Activated B cell treated with CpG ODN at 0.5 μM for 24 hours (primary cell): ENCODE data around the gene NDUFB8. TPM values are rescaled to one million over a fixed set of nuclear protein-coding genes. Genes with fewer than 3 reads are reported as not detected.

Experiments used
- ATAC-seq: fragments of 200-7000 bp; cut with Tn5 transposase; one replicate; pipeline ENCODE4 v1.10.0; 2021; ENCODE audit warnings: low read depth, mild to moderate bottlenecking, moderate library complexity
- CTCF ChIA-PET: fragments of 350-600 bp; sonication (Branson Sonifier 250); formaldehyde crosslinking; loops from one replicate; lab custom pipeline; 2021; ENCODE audit warnings: antibody characterized with exemption; lab: Charles Lee
- POLR2A ChIA-PET: fragments of 350-600 bp; sonication (Branson Sonifier 250); formaldehyde crosslinking; loops from one replicate; lab custom pipeline; 2021; ENCODE audit warnings: antibody characterized with exemption; lab: Charles Lee
- DNase-seq: peaks from one replicate; pipeline ENCODE4 v3.0.0; 2022
- H3K27ac Mint-ChIP-seq: one replicate; pipeline ENCODE4 v1.8.0; 2020; ENCODE audit warnings: mixed read lengths
- H3K27me3 Mint-ChIP-seq: one replicate; pipeline ENCODE4 v1.8.0; 2021; ENCODE audit warnings: mixed read lengths
- H3K36me3 Mint-ChIP-seq: one replicate; pipeline ENCODE4 v1.8.0; 2021; ENCODE audit warnings: low read depth, mixed read lengths
- H3K4me1 Mint-ChIP-seq: one replicate; pipeline ENCODE4 v1.8.0; 2021; ENCODE audit warnings: mixed read lengths
- H3K4me3 Mint-ChIP-seq: one replicate; pipeline ENCODE4 v1.8.0; 2020; ENCODE audit warnings: mild to moderate bottlenecking, mixed read lengths
- H3K9me3 Mint-ChIP-seq: one replicate; pipeline ENCODE4 v1.8.0; 2020; ENCODE audit warnings: mixed read lengths
- intact Hi-C: fragments of 100-400 bp; cut with micrococcal nuclease; formaldehyde crosslinking; loops from one replicate; pipeline ENCODE4 v1.15.1; 2024
- total RNA-seq: library from RNA; stranded (reverse); gene quantifications from 2 replicates; pipeline ENCODE4 v1.2.3, GENCODE V29; 2022
- TF ChIP-seq, protein P1 (sequence below): fragments of 200-600 bp; IDR thresholded peaks from one replicate; pipeline ENCODE4 v1.8.0; 2022; ENCODE audit warnings: antibody characterized with exemption, mild to moderate bottlenecking

The NDUFB8 gene
- total RNA-seq, 1 donor from 2014 or later = 191 TPM

DNA sequence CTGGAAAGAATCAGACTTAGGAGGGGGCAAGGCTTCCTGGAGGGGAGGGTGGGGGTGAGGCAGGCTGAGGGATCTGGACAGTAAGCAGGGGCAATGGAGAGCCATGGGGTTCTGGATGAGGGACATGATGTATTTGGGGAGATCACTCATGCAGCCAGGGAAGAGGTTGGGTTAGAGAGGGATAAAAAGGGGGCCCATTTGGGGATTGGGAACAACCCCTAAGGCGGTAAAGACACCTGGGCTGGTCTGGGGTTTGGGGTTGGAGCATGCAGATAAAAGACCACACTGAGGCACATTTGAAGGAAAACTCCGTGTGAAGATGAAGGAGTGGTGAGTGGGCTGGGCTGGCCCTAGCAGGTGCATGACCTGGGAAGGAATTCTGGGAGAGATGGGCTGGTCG is 36.9 kb upstream of the NDUFB8 start:
- TF ChIP-seq, protein P1, sequence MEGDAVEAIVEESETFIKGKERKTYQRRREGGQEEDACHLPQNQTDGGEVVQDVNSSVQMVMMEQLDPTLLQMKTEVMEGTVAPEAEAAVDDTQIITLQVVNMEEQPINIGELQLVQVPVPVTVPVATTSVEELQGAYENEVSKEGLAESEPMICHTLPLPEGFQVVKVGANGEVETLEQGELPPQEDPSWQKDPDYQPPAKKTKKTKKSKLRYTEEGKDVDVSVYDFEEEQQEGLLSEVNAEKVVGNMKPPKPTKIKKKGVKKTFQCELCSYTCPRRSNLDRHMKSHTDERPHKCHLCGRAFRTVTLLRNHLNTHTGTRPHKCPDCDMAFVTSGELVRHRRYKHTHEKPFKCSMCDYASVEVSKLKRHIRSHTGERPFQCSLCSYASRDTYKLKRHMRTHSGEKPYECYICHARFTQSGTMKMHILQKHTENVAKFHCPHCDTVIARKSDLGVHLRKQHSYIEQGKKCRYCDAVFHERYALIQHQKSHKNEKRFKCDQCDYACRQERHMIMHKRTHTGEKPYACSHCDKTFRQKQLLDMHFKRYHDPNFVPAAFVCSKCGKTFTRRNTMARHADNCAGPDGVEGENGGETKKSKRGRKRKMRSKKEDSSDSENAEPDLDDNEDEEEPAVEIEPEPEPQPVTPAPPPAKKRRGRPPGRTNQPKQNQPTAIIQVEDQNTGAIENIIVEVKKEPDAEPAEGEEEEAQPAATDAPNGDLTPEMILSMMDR = no peak
- no peaks in the 10 kb centered on the region for H3K36me3 Mint-ChIP-seq
- no peak overlapping the region for H3K4me3 Mint-ChIP-seq
- ChIA-PET POLR2A (interaction anchor here (0.7 kb wide), 1 partner anchor 494 kb away, joined by 4 read pairs; no protein-coding TSS in a partner anchor), CTCF (no interaction called here)
- intact Hi-C loops = no loop called here
- H3K9me3 Mint-ChIP-seq = no peaks in the 10 kb centered on the region
- H3K27ac Mint-ChIP-seq = no peak overlapping the region
- peaks cover 10% of the 10 kb centered on the region for H3K4me1 Mint-ChIP-seq
- ATAC-seq (no peak), DNase-seq (no peak)
- peaks cover 52% of the 10 kb centered on the region for H3K27me3 Mint-ChIP-seq

DNA sequence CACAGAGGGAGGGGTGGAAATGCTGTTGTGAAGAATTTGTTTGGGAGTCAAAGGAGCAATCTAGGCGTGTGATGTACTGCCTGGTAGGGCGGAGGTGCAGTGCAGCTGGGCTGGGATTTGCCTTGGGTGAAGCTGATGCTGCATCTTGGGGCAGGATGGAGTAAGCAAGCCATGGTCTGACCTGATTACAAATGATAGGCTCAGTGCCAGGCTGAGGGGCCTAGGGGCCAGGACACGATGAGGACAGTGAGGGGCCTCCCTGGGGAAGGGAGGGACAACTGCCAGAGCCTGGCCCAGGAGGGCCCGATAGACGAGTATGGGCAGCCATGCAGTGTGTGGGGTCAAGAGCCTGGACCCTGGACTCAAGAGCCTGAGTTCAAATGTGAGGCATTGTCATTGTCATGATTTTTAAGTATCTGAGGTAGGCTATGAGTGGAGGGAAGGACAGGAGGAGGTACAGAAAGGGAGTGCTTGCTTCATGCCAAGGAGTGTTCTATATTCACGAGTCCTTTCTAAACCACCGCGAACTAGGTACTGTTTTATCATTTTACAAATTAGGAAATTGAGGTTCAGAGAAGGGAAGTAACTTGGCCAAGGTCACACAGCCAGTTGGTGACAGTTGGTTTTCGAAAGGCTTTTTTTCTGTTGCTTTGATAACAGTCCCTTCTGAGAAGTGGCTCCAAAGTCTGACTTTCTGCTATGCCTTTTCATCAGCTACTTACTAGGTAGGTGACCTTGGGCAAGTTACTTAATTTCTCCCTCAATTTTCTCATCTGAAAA is 35.7 kb upstream of the NDUFB8 start:
- ChIA-PET CTCF (no interaction called here), POLR2A (no interaction called here)

DNA sequence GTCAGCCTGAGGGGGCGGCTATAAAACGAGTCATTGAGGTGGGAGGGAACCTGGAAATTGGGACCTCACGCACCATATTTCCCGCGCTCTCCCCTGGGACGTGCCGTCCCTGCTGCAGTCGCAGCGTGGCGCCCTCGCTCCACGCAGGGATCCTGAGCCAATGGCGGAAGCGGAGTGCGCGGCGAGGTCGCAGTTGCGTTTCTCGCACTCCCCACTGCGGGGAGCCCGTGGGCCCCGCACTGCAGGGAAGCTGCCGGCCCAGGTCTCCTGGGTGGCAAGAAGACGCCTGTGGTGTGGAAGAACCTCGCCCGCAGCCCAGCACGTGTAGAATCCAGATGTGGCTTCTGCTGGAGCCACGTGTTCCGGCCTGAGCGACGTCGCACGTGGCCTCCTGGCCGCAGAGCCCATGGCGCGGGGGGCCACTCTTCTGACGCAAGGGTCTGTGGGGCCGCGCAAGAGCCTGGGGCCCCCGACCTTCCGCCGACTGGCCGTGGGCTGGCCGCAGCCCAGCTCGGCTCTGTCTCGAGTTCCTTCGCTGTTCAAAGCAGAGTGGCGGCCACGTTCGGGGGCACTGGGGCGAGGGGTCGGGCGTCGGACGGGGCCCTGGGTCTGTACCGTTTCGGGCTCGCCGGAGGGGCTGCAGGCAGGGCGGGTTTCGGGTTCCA is 32.5 kb upstream of the NDUFB8 start:
- H3K27ac Mint-ChIP-seq = no peak overlapping the region
- ChIA-PET CTCF (interaction anchor here (0.7 to 1.7 kb wide), 3 partner anchors 9 to 316 kb away, joined by 4 to 6 read pairs (median 4); no protein-coding TSS in a partner anchor), POLR2A (no interaction called here)
- peaks cover 45% of the 10 kb centered on the region for H3K27me3 Mint-ChIP-seq
- ATAC-seq (peak; percentile 98), DNase-seq (peak; percentile 62)
- H3K4me3 Mint-ChIP-seq = peak overlapping the region; percentile 20
- peaks cover 6% of the 10 kb centered on the region for H3K36me3 Mint-ChIP-seq
- peaks cover 15% of the 10 kb centered on the region for H3K4me1 Mint-ChIP-seq
- H3K9me3 Mint-ChIP-seq = no peaks in the 10 kb centered on the region
- TF ChIP-seq, protein P1 = no peak
- intact Hi-C loops = loop anchor here (1.0 to 5.0 kb wide), 6 partner anchors 181 to 452 kb away; partner anchors contain the start of gene LZTS2

More for the DNA sequence above, 35.7 kb upstream of the NDUFB8 start:
- intact Hi-C loops = no loop called here
- no peak for DNase-seq
- no peak overlapping the region for H3K27ac Mint-ChIP-seq
- TF ChIP-seq, protein P1 = no peak
- ATAC-seq = no peak
- no peak overlapping the region for H3K4me3 Mint-ChIP-seq
- peaks cover 54% of the 10 kb centered on the region for H3K27me3 Mint-ChIP-seq
- H3K9me3 Mint-ChIP-seq = no peaks in the 10 kb centered on the region
- H3K36me3 Mint-ChIP-seq = no peaks in the 10 kb centered on the region
- peaks cover 15% of the 10 kb centered on the region for H3K4me1 Mint-ChIP-seq

DNA sequence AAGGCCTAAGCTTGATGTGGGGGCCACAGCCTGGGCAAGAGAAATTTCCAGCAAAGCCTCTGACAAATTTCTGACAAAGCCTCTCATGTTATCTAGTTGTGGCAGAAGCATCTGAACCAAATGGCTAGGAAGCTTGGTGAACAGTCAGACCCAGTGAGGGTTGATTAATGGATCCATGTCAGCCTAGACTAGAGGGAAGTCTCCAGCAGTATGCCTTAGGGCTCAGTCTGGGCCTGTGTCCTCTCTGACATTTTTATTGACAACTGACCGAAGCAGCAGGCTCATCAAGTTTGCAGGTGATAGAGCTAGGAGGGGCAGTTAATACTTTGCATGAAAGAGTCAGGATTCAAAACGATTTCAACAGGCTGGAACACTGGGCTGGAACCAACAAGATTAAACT is 31.3 kb upstream of the NDUFB8 start:
- peaks cover 17% of the 10 kb centered on the region for H3K36me3 Mint-ChIP-seq
- no peak overlapping the region for H3K4me3 Mint-ChIP-seq
- H3K27ac Mint-ChIP-seq = no peak overlapping the region
- CTCF ChIA-PET = interaction anchor here (0.9 to 1.2 kb wide), 3 partner anchors 182 to 321 kb away, joined by 3 to 4 read pairs (median 3); no protein-coding TSS in a partner anchor
- no peak for ATAC-seq
- TF ChIP-seq, protein P1 = no peak
- POLR2A ChIA-PET = no interaction called here
- no peaks in the 10 kb centered on the region for H3K9me3 Mint-ChIP-seq
- peaks cover 15% of the 10 kb centered on the region for H3K4me1 Mint-ChIP-seq
- no peak for DNase-seq
- peaks cover 34% of the 10 kb centered on the region for H3K27me3 Mint-ChIP-seq
- intact Hi-C loops = loop anchor here (5.0 kb wide), 1 partner anchor 436 kb away; the partner anchor contains the start of gene LZTS2

DNA sequence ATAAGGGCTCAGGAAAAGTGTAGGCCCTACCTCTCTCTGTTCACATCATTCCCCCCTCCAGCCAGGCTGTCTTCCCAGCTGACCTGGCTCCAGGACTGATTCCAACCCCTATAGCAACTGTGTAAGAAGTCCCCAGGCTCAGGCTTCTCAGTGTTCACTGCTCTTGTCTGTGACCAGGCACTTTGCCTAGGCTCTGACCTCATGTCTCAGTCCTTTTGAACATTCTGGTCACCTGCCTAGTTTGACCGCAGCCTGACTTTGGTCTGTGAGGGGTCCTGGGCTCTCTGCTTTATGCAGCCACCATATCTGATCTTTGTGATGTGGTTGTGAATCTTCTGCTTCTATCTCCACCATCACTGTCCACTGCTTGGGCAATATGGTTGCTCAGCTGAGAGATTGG is 30.6 kb upstream of the NDUFB8 start:
- peaks cover 30% of the 10 kb centered on the region for H3K27me3 Mint-ChIP-seq
- ChIA-PET POLR2A (no interaction called here), CTCF (interaction anchor here (0.9 to 1.2 kb wide), 3 partner anchors 183 to 321 kb away, joined by 3 to 4 read pairs (median 3); no protein-coding TSS in a partner anchor)
- intact Hi-C loops = loop anchor here (5.0 kb wide), 1 partner anchor 437 kb away; the partner anchor contains the start of gene LZTS2
- H3K27ac Mint-ChIP-seq = no peak overlapping the region
- H3K9me3 Mint-ChIP-seq = no peaks in the 10 kb centered on the region
- H3K4me3 Mint-ChIP-seq = no peak overlapping the region
- no peak for DNase-seq
- TF ChIP-seq, protein P1 = no peak
- peaks cover 15% of the 10 kb centered on the region for H3K4me1 Mint-ChIP-seq
- no peak for ATAC-seq
- H3K36me3 Mint-ChIP-seq = peaks cover 20% of the 10 kb centered on the region
